A549 (cell line): ENCODE data around the gene SDF4. TPM values are rescaled to one million over a fixed set of nuclear protein-coding genes. Genes with fewer than 3 reads are reported as not detected.

Source experiments
- ATAC-seq, 2 experiments: fragments of 200-7000 bp in 1 of 2; fragments of >200 bp in 1 of 2; cut with Nextera tagmentation in 1 of 2; cut with Tn5 transposase in 1 of 2; 3 replicates each; pipeline versions ENCODE4 v1.8.0 to v1.9.1; 2018 to 2020; ENCODE audit warnings: mild to moderate bottlenecking in 1 of 2, moderate library complexity in 1 of 2
- CTCF ChIA-PET: fragments of 300-600 bp; sonication (Branson Sonifier 250); formaldehyde crosslinking; extraction: SDS; loops from one replicate; lab custom pipeline; 2021; ENCODE audit warnings: antibody characterized with exemption, inconsistent platforms; lab: Yijun Ruan, JAX
- POLR2A ChIA-PET: fragments of 350-600 bp; formaldehyde crosslinking; extraction: SDS; loops from one replicate; lab custom pipeline; 2021; ENCODE audit warnings: antibody characterized with exemption, inconsistent platforms; lab: Yijun Ruan, JAX
- DNase-seq, 2 experiments: peaks; one replicate each; pipeline versions ENCODE4 v3.0.0 to v3.0.0-alpha.2; 2011 to 2016; ENCODE audit warnings: low read depth in 1 of 2, low spot score in 1 of 2
- FAIRE-seq: peaks from 2 replicates; lab custom pipeline; 2011; peaks lifted over from hg19 to GRCh38; lab: Jason Lieb, UNC
- H3K27ac ChIP-seq, 2 experiments: fragments of >200 bp; sonication (Bioruptor Twin); formaldehyde crosslinking; 3 replicates each; pipeline ENCODE4 v1.5.1; 2016 to 2017
- H3K4me1 ChIP-seq: fragments of >200 bp; sonication (Bioruptor Twin); formaldehyde crosslinking; 3 replicates; pipeline ENCODE4 v1.6.1; 2016
- H3K4me2 ChIP-seq: fragments of >200 bp; sonication (Bioruptor Twin); formaldehyde crosslinking; 3 replicates; pipeline ENCODE4 v1.6.1; 2016
- H3K4me3 ChIP-seq: fragments of >200 bp; sonication (Bioruptor Twin); formaldehyde crosslinking; 3 replicates; pipeline ENCODE4 v1.5.1; 2016
- H3K9me3 ChIP-seq: fragments of >200 bp; sonication (Bioruptor Twin); formaldehyde crosslinking; 3 replicates; pipeline ENCODE4 v1.6.1; 2016
- CEBPB ChIP-seq, 2 experiments: fragments of >200 bp in 1 of 2; sonication (Bioruptor Twin) in 1 of 2; formaldehyde crosslinking in 1 of 2; IDR thresholded peaks; 2 replicates each; pipeline ENCODE4 v1.6.1; 2012 to 2016
- CHD2 ChIP-seq: fragments of 150-350 bp; IDR thresholded peaks from 2 replicates; pipeline ENCODE4 v1.6.1; 2014; ENCODE audit warnings: low read length; ENCODE audit not compliant: partially characterized antibody
- CHD4 ChIP-seq: fragments of 200-600 bp; sonication (generic); IDR thresholded peaks from 2 replicates; pipeline ENCODE4 v1.6.1; 2016; ENCODE audit warnings: antibody characterized with exemption, mild to moderate bottlenecking, borderline replicate concordance
- CTCF ChIP-seq: fragments of >200 bp; sonication (Bioruptor Twin); formaldehyde crosslinking; IDR thresholded peaks from 3 replicates; pipeline ENCODE4 v1.5.1; 2016
- EHMT2 ChIP-seq: fragments of 200-600 bp; sonication (generic); IDR thresholded peaks from 2 replicates; pipeline ENCODE4 v1.6.1; 2016; ENCODE audit warnings: antibody characterized with exemption, low read depth, mild to moderate bottlenecking, moderate library complexity
- HEYL ChIP-seq: fragments of 250-450 bp; sonication (Bioruptor Pico); IDR thresholded peaks from 2 replicates; pipeline ENCODE4 v1.8.0; 2021; ENCODE audit warnings: mild to moderate bottlenecking, moderate library complexity
- HOXB5 ChIP-seq: fragments of 250-450 bp; sonication (Bioruptor Pico); IDR thresholded peaks from 2 replicates; pipeline ENCODE4 v1.5.0; 2020; ENCODE audit warnings: mild to moderate bottlenecking, moderate library complexity
- JUNB ChIP-seq: fragments of >200 bp; sonication (Bioruptor Twin); formaldehyde crosslinking; IDR thresholded peaks from 2 replicates; pipeline ENCODE4 v1.6.1; 2016
- MAFK ChIP-seq: fragments of 450-650 bp; IDR thresholded peaks from 2 replicates; pipeline ENCODE4 v1.6.1; 2014; ENCODE audit not compliant: partially characterized antibody
- MAX ChIP-seq: IDR thresholded peaks from 2 replicates; pipeline ENCODE4 v1.6.1; 2012
- NFE2L2 ChIP-seq: fragments of 150-350 bp; conservative IDR thresholded peaks from 2 replicates; pipeline ENCODE4 v1.6.1; 2014; ENCODE audit warnings: low read length
- PBX3 ChIP-seq: IDR thresholded peaks from 2 replicates; pipeline ENCODE4 v1.6.1; 2012
- POLR2A ChIP-seq: IDR thresholded peaks from 2 replicates; pipeline ENCODE4 v1.6.1; 2012; ENCODE audit warnings: mild to moderate bottlenecking, low read length
- RCOR1 ChIP-seq: fragments of 150-350 bp; IDR thresholded peaks from 2 replicates; pipeline ENCODE4 v1.6.1; 2014; ENCODE audit warnings: antibody characterized with exemption, low read length, low read depth
- REST ChIP-seq: fragments of 200-600 bp; sonication (generic); IDR thresholded peaks from 2 replicates; pipeline ENCODE4 v1.6.1; 2016; ENCODE audit warnings: antibody characterized with exemption, mild to moderate bottlenecking, moderate library complexity
- RNF2 ChIP-seq: fragments of 200-600 bp; sonication (generic); IDR thresholded peaks from 2 replicates; pipeline ENCODE4 v1.6.1; 2016; ENCODE audit warnings: low read depth, mild to moderate bottlenecking, antibody characterized with exemption, moderate library complexity, borderline replicate concordance
- TFCP2L1 ChIP-seq: fragments of 250-450 bp; sonication (Bioruptor Pico); IDR thresholded peaks from 2 replicates; pipeline ENCODE4 v1.5.0; 2021; ENCODE audit warnings: mild to moderate bottlenecking
- ZSCAN20 ChIP-seq: fragments of 250-450 bp; sonication (Bioruptor Pico); IDR thresholded peaks from 2 replicates; pipeline ENCODE4 v1.8.0; 2022; ENCODE audit warnings: mild to moderate bottlenecking, moderate library complexity
- WGBS: methylation state at CpG from one replicate; pipeline ENCODE4 v1.1.6; 2017; ENCODE audit errors: missing lambda C conversion rate; 5-methylcytosine and 5-hydroxymethylcytosine counted together
- polyA plus RNA-seq, 4 experiments: library from polyadenylated mRNA; depleted of rRNA in 3 of 4; stranded (reverse); fragments of >200 nt; fragmentation: RNase III in 1 of 4; extraction: RNeasy Plus Mini Kit Qiagen cat#74134 plus additional on column Dnase treatment in 1 of 4; gene quantifications; 2 replicates in 3 of 4; 3 replicates in 1 of 4; pipeline ENCODE4 v1.2.3, GENCODE V29; 2011 to 2017
- TF ChIP-seq, protein P1 (sequence below): fragments of >200 bp; sonication (Bioruptor Twin); formaldehyde crosslinking; IDR thresholded peaks from 3 replicates; pipeline ENCODE4 v1.6.1; 2016

SDF4 gene
- polyA plus RNA-seq, 2 of the 4 experiments (the other 2 are of a cell fraction), result 58.3 to 97.4 TPM

DNA sequence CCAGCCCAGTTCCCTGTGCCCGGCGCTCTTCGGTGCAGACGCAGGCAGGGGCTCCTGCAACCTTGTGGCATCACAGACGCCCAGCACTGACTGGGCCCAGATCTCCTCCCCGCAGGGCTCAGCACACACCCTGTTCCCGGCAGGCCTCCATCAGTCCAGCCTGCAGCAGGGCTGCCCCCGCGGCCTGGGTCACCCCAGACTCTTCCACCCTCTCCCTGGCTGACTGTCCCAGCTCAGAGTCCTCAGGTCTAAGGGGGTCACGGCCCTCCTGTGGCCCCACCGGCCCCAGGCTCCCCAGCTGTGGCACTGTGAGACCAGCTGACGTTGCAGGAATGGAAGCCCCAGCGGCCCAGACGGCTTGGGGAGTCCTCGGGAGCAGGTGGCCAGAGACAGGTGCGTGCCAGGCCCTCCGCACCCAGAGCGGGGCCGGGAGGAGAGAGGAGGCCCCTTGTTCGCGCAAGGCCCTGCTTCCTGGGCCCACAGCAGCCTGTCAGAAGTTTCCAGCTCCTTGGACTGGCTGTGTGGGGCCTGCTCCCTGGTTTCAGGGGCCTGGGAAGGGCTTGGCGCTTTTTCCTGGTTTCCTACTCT lies 4.5 kb upstream of the SDF4 start:
- POLR2A ChIA-PET, result no interaction called here
- ATAC-seq, result no peak
- no peak overlapping the region for H3K4me2 ChIP-seq
- FAIRE-seq, result no peak
- CTCF ChIA-PET, result interaction anchor here (1.3 to 9.4 kb wide), 2 partner anchors 114 to 252 kb away, joined by 3 to 46 read pairs; no protein-coding TSS in a partner anchor
- H3K9me3 ChIP-seq, result no peaks in the 10 kb centered on the region
- peaks cover 37% of the 10 kb centered on the region for H3K4me1 ChIP-seq
- H3K27ac ChIP-seq, result peak overlapping the region in 1 of 2 experiments; percentile 55; a peak in 2 of 6 replicates
- 90% methylated on average over 6 of the region's 22 CpGs for WGBS
- no peak for TF ChIP-seq MAFK
- no peak for TF ChIP-seq CTCF
- no peak for TF ChIP-seq NFE2L2
- no peak for TF ChIP-seq PBX3
- TF ChIP-seq CHD2, result no peak
- TF ChIP-seq, protein P1, sequence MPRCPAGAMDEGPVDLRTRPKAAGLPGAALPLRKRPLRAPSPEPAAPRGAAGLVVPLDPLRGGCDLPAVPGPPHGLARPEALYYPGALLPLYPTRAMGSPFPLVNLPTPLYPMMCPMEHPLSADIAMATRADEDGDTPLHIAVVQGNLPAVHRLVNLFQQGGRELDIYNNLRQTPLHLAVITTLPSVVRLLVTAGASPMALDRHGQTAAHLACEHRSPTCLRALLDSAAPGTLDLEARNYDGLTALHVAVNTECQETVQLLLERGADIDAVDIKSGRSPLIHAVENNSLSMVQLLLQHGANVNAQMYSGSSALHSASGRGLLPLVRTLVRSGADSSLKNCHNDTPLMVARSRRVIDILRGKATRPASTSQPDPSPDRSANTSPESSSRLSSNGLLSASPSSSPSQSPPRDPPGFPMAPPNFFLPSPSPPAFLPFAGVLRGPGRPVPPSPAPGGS, result no peak
- no peak for TF ChIP-seq MAX
- no peak for TF ChIP-seq JUNB
- no peak for TF ChIP-seq HEYL (CRISPR knock-in tag)
- TF ChIP-seq, all 56 proteins: peak for 0
- no peak for DNase-seq
- H3K4me3 ChIP-seq, result no peak overlapping the region

DNA sequence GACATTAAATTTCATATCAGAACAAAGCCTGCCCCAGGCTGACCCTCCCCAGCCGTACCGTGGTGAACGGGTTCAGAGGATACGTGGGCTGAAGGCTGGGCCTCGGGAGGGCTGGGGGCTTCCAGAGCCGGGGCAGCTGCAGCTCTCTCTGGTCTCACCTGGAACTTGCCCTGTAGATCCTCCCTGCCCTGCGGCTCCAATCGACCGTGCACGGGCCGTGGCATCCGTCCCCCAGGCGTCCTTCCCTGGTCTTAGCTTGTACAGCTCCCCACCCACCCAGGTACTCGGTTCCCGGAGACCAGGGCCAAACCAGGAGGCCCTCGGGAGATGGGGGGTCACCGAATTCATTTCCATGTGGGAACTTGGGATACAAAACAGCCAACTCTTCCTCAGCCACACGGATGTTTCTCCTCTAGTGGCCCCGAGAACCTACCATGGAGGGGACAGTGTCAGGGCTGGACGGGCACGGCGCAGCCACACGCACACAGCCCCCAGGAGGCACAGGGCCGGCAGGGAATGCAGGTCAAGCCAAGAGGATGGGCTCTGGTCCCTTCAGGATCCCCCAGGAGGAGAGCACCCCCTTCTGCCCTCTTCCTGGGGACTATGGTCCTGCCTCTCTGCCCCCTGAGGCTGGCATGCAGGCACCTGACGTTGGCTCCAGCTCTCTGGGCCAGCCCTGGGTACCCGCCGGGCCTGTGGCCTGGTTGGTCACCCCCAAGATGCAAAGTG lies 3.4 kb upstream of the SDF4 start:
- POLR2A ChIA-PET, result no interaction called here
- no peak for FAIRE-seq
- WGBS, result 91% methylated on average over 20 of the region's 27 CpGs
- H3K4me3 ChIP-seq, result no peak overlapping the region
- peaks cover 42% of the 10 kb centered on the region for H3K4me1 ChIP-seq
- no peak overlapping the region for H3K27ac ChIP-seq
- CTCF ChIA-PET, result interaction anchor here (9.4 kb wide), 1 partner anchor 113 kb away, joined by 46 read pairs; no protein-coding TSS in a partner anchor
- no peak for DNase-seq
- no peak overlapping the region for H3K4me2 ChIP-seq
- ATAC-seq, result no peak
- TF ChIP-seq ZSCAN20 (CRISPR knock-in tag), result no peak
- peak; percentile 35; the same call in 1 of the 2 replicates for TF ChIP-seq POLR2A
- TF ChIP-seq, all 56 proteins: peak for 1
- H3K9me3 ChIP-seq, result no peaks in the 10 kb centered on the region

DNA sequence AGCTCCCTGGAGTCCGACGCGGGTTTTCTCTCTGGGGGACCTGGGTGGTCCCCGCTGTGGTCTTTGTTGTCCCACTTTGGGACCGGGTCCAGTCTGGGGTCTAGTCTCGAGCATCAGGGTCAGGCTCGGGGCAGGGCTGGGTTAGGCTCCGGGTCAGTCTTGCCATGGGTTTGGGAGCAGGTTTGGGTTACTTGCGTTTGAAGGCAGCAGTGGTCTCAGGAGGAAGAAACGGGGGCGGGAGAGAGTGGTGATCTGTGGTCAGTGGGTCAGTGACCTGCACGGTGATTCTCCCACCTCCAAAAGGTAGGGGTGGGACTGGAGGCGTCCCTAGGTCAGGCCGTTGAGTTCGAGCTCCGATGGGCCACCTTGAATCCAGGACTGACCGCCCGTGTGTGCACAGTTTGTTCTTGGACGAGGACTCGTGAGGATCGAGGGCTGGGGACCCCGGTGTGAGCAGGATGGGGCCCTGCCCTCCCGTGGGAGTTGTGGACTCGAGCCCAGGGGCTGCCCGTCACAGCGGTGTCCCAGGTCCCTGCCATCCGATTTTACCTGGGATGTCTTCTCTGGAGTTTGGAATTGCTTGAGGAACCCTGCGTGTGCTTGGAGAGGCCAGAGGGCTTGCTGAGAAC lies 2.5 kb upstream of the SDF4 start:
- FAIRE-seq (no peak), ATAC-seq (no peak), DNase-seq (no peak)
- CTCF ChIA-PET, result interaction anchor here (9.4 kb wide), 1 partner anchor 112 kb away, joined by 46 read pairs; no protein-coding TSS in a partner anchor
- Histone ChIP-seq H3K4me3 (no peak overlapping the region), H3K4me2 (no peak overlapping the region), H3K4me1 (peaks cover 36% of the 10 kb centered on the region), H3K9me3 (no peaks in the 10 kb centered on the region), H3K27ac (no peak overlapping the region)
- POLR2A ChIA-PET, result no interaction called here
- TF ChIP-seq CHD4, result no peak
- WGBS, result 87% methylated on average over 20 of the region's 28 CpGs

- no peak overlapping the region for H3K27ac ChIP-seq
- no peak for ATAC-seq
- H3K4me1 ChIP-seq, result peaks cover 36% of the 10 kb centered on the region
- H3K4me2 ChIP-seq, result peak overlapping the region; percentile 81
- 97% methylated on average over 15 of the region's 15 CpGs for WGBS
- DNase-seq, result no peak
- H3K4me3 ChIP-seq, result peak overlapping the region; percentile 52; the same call in 1 of the 3 replicates
- no peaks in the 10 kb centered on the region for H3K9me3 ChIP-seq
- CTCF ChIA-PET, result interaction anchor here (9.4 kb wide), 1 partner anchor 112 kb away, joined by 46 read pairs; no protein-coding TSS in a partner anchor
- POLR2A ChIA-PET, result no interaction called here
- no peak for FAIRE-seq
- no peak for TF ChIP-seq RCOR1
- TF ChIP-seq CEBPB (IDR thresholded peaks at IDR 0.05), result no peak
- TF ChIP-seq MAX, result no peak
- no peak for TF ChIP-seq TFCP2L1 (CRISPR knock-in tag)
- no peak for TF ChIP-seq CHD2
- TF ChIP-seq MAFK, result no peak
- TF ChIP-seq HOXB5 (CRISPR knock-in tag), result no peak
- no peak for TF ChIP-seq EHMT2
- no peak for TF ChIP-seq NFE2L2
- TF ChIP-seq REST, result no peak
- no peak for TF ChIP-seq RNF2
Observed at GRCh38 chr1:1233567-1233892, 1.7 kb upstream of the SDF4 start.
